H1 (cell line): ENCODE results near the gene BANF1. TPM values are rescaled to one million over a fixed set of nuclear protein-coding genes. Genes with fewer than 3 reads are reported as not detected.
A peak's percentile ranks its signal among the peaks of the same experiment; 100 is the strongest.

ENCODE experiments used
- CTCF ChIA-PET: fragments of 300-600 bp; sonication (Branson Sonifier 250); formaldehyde crosslinking; loops from one replicate; lab custom pipeline; 2021; ENCODE audit not compliant: partially characterized antibody; lab: Charles Lee
- POLR2A ChIA-PET: fragments of 300-600 bp; sonication (Branson Sonifier 250); formaldehyde crosslinking; loops from one replicate; lab custom pipeline; 2021; ENCODE audit warnings: inconsistent platforms; ENCODE audit not compliant: partially characterized antibody; lab: Charles Lee
- DNase-seq, 2 experiments: peaks; one replicate each; pipeline versions ENCODE4 v3.0.0 to v3.0.0-alpha.2; 2010 to 2022; ENCODE audit warnings: low spot score in 2 of 2, low read depth in 1 of 2, mixed read lengths in 1 of 2
- FAIRE-seq: peaks from 2 replicates; lab custom pipeline; 2011; peaks lifted over from hg19 to GRCh38; lab: Jason Lieb, UNC
- H2AFZ ChIP-seq: 2 replicates; pipeline ENCODE4 v1.8.1; 2012; ENCODE audit warnings: low read length, inconsistent platforms
- H2AK5ac ChIP-seq: 2 replicates; pipeline ENCODE4 v1.6.1; 2013; ENCODE audit warnings: low read depth, low read length
- H2BK120ac ChIP-seq: replicated peaks from 2 replicates; pipeline ENCODE3; 2013; ENCODE audit warnings: low read depth, low read length, inconsistent platforms
- H2BK12ac ChIP-seq: 2 replicates; pipeline ENCODE4 v1.6.1; 2013; ENCODE audit warnings: low read depth, low read length
- H2BK15ac ChIP-seq: 2 replicates; pipeline ENCODE4 v1.6.1; 2013; ENCODE audit warnings: low read length
- H2BK20ac ChIP-seq: 2 replicates; pipeline ENCODE4 v1.6.1; 2013; ENCODE audit warnings: low read length
- H2BK5ac ChIP-seq: 2 replicates; pipeline ENCODE4 v1.6.1; 2013; ENCODE audit warnings: low read depth, low read length
- H3K14ac ChIP-seq: 2 replicates; pipeline ENCODE4 v1.6.1; 2013; ENCODE audit warnings: inconsistent platforms; ENCODE audit not compliant: insufficient read length
- H3K18ac ChIP-seq: 2 replicates; pipeline ENCODE4 v1.6.1; 2013; ENCODE audit warnings: low read length; ENCODE audit errors: extremely low read depth
- H3K23ac ChIP-seq: 2 replicates; pipeline ENCODE4 v1.6.1; 2013; ENCODE audit warnings: inconsistent platforms; ENCODE audit not compliant: insufficient read length
- H3K23me2 ChIP-seq: 2 replicates; pipeline ENCODE4 v1.6.1; 2013; ENCODE audit warnings: low read depth, low read length
- H3K27ac ChIP-seq: 2 replicates; pipeline ENCODE4 v1.6.1; 2011; ENCODE audit warnings: low read depth, low read length, inconsistent platforms
- H3K27me3 ChIP-seq, 4 experiments: replicated peaks in 1 of 4; 1 replicate in 1 of 4; 2 replicates in 3 of 4; pipeline versions ENCODE4 v1.6.1 to v1.8.1; 2011 to 2013; ENCODE audit warnings: low read length in 3 of 4, mild to moderate bottlenecking in 3 of 4, inconsistent platforms in 2 of 4, mixed read lengths in 2 of 4, moderate library complexity in 1 of 4; ENCODE audit not compliant: control insufficient read depth in 3 of 4, insufficient read depth in 3 of 4; ENCODE audit errors: extremely low read depth in 1 of 4
- H3K36me3 ChIP-seq, 4 experiments: 2 replicates each; pipeline versions ENCODE4 v1.6.1 to v1.8.1; 2011 to 2013; ENCODE audit warnings: mild to moderate bottlenecking in 4 of 4, low read length in 3 of 4, moderate library complexity in 2 of 4, control low read depth in 1 of 4, inconsistent platforms in 1 of 4; ENCODE audit not compliant: insufficient read depth in 4 of 4, control insufficient read depth in 2 of 4
- H3K4ac ChIP-seq: replicated peaks from 2 replicates; pipeline ENCODE3; 2013; ENCODE audit warnings: low read length, low read depth, mixed read lengths, inconsistent platforms; ENCODE audit not compliant: insufficient read length
- H3K4me1 ChIP-seq, 4 experiments: replicated peaks in 1 of 4; 1 replicate in 1 of 4; 2 replicates in 3 of 4; pipeline versions ENCODE4 v1.6.1 to v1.8.1; 2011 to 2013; ENCODE audit warnings: low read length in 3 of 4, inconsistent platforms in 2 of 4, mixed read lengths in 1 of 4; ENCODE audit not compliant: insufficient read depth in 4 of 4, control insufficient read depth in 3 of 4
- H3K4me2 ChIP-seq, 2 experiments: 2 replicates each; pipeline versions ENCODE4 v1.6.1 to v1.8.1; 2011 to 2013; ENCODE audit warnings: low read depth in 2 of 2, low read length in 2 of 2, control low read depth in 1 of 2, inconsistent platforms in 1 of 2, mild to moderate bottlenecking in 1 of 2; ENCODE audit not compliant: insufficient read depth in 1 of 2
- H3K4me3 ChIP-seq, 4 experiments: fragments of 200-600, 300-600 bp in 1 of 4; sonication (generic), shearing (Covaris generic), sonication (Bioruptor Twin) in 1 of 4; 2 replicates each; pipeline versions ENCODE4 v1.5.1 to v1.8.1; 2011 to 2016; ENCODE audit warnings: low read length in 4 of 4, low read depth in 3 of 4, control low read depth in 2 of 4, inconsistent platforms in 2 of 4, mild to moderate bottlenecking in 2 of 4, mixed read lengths in 1 of 4, moderate library complexity in 1 of 4; ENCODE audit not compliant: insufficient read depth in 2 of 4; ENCODE audit errors: extremely low read depth in 1 of 4
- H3K56ac ChIP-seq: replicated peaks from 2 replicates; pipeline ENCODE3; 2013; ENCODE audit warnings: low read depth, mild to moderate bottlenecking, mixed read lengths, low read length, inconsistent platforms; ENCODE audit not compliant: insufficient read length
- H3K79me1 ChIP-seq: 2 replicates; pipeline ENCODE4 v1.6.1; 2013; ENCODE audit warnings: low read depth, low read length, control low read depth
- H3K79me2 ChIP-seq, 2 experiments: 2 replicates each; pipeline versions ENCODE4 v1.6.1 to v1.8.1; 2012 to 2013; ENCODE audit warnings: low read length in 2 of 2, mild to moderate bottlenecking in 2 of 2, inconsistent platforms in 1 of 2; ENCODE audit not compliant: insufficient read depth in 2 of 2, control insufficient read depth in 1 of 2
- H3K9ac ChIP-seq, 4 experiments: replicated peaks in 1 of 4; 1 replicate in 1 of 4; 2 replicates in 3 of 4; pipeline versions ENCODE4 v1.6.1 to v1.8.1; 2011 to 2013; ENCODE audit warnings: low read depth in 3 of 4, low read length in 3 of 4, control low read depth in 2 of 4, mild to moderate bottlenecking in 2 of 4, moderate library complexity in 2 of 4, inconsistent platforms in 1 of 4; ENCODE audit errors: extremely low read depth in 1 of 4
- H3K9me3 ChIP-seq, 2 experiments: 2 replicates each; pipeline versions ENCODE4 v1.6.1 to v1.8.1; 2012 to 2013; ENCODE audit warnings: mild to moderate bottlenecking in 2 of 2, moderate library complexity in 2 of 2, control low read depth in 1 of 2, inconsistent platforms in 1 of 2, low read depth in 1 of 2, low read length in 1 of 2, mixed read lengths in 1 of 2; ENCODE audit not compliant: insufficient read depth in 2 of 2
- H4K20me1 ChIP-seq, 2 experiments: replicated peaks in 1 of 2; 2 replicates each; pipeline versions ENCODE3 to v1.8.1; 2011 to 2013; ENCODE audit warnings: inconsistent platforms in 2 of 2, low read length in 2 of 2, mild to moderate bottlenecking in 1 of 2; ENCODE audit not compliant: insufficient read depth in 2 of 2, control insufficient read depth in 1 of 2
- H4K5ac ChIP-seq: 2 replicates; pipeline ENCODE4 v1.6.1; 2013; ENCODE audit warnings: low read length, low read depth, mixed read lengths, inconsistent platforms; ENCODE audit not compliant: insufficient read length
- H4K8ac ChIP-seq: 2 replicates; pipeline ENCODE4 v1.8.0; 2013; ENCODE audit warnings: mild to moderate bottlenecking, moderate library complexity, low read length, inconsistent platforms; ENCODE audit not compliant: insufficient read depth; ENCODE audit errors: extremely low read depth
- H4K91ac ChIP-seq: replicated peaks from 2 replicates; pipeline ENCODE3; 2013; ENCODE audit warnings: low read length, mixed read lengths, inconsistent platforms; ENCODE audit not compliant: insufficient read length
- WGBS, 2 experiments: shearing (Covaris generic) in 1 of 2; methylation state at CpG; one replicate each; pipeline versions ENCODE4 v1.1.6 to v1.1.7; 2013 to 2015; ENCODE audit warnings: low lambda C conversion rate in 2 of 2, mixed read lengths in 2 of 2, inconsistent platforms in 1 of 2, low coverage in 1 of 2, missing lambda C conversion rate in 1 of 2; ENCODE audit not compliant: insufficient replicate concordance in 2 of 2, insufficient coverage in 1 of 2, insufficient read length in 1 of 2; ENCODE audit errors: extremely low coverage in 1 of 2, missing lambda C conversion rate in 1 of 2; 5-methylcytosine and 5-hydroxymethylcytosine counted together
- polyA plus RNA-seq, 7 experiments: library from polyadenylated mRNA; depleted of rRNA in 3 of 7; stranded (reverse) in 5 of 7; unstranded in 2 of 7; fragments of >200 nt in 5 of 7; fragments of 200-250 nt in 2 of 7; gene quantifications; 1 replicate in 5 of 7; 2 replicates in 1 of 7; 4 replicates in 1 of 7; pipeline versions ENCODE4 v1.2.1 to v1.2.3, GENCODE V29; 2011 to 2013; ENCODE audit warnings: missing spikeins in 2 of 7, mixed read lengths in 2 of 7
- total RNA-seq: library from RNA; stranded (reverse); fragmentation: NEBNext Ultra II Directional; extraction: Animal tissue kit (Norgen Biotek cat#: 25700); gene quantifications from 2 replicates; pipeline ENCODE4 v1.2.1, GENCODE V29; 2021

BANF1 gene
- total and polyA plus RNA-seq, 2 of the 8 experiments (the other 6 are each of a cell fraction or from before 2014, with no cell fraction given), result 330 to 467 TPM

DNA sequence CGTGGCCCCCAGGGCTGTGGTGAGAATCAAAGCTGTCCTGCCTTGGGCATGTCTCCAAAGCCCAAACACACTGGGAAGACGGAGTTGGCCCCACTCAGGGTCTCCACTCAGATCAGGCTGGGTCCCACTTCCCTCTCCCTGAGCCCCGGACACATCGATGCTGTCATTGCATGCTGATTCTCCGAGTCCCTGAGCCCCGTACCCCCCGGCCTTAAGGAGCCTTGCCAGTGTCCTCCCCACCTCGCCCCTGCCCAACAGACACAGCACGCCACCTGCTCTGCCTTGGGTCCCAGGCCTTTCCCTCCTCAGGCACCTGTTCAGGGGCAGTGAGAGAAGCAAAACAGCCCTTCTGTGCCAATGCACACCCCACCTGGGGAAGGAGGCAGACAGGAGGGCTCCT, 15.0 kb upstream of the BANF1 start:
- no peak overlapping the region for H2BK15ac ChIP-seq
- DNase-seq, result no peak
- H2AFZ ChIP-seq, result no peak overlapping the region
- H3K27me3 ChIP-seq, result no peaks in the 10 kb centered on the region; a peak in 1 of 7 replicates
- H3K9ac ChIP-seq, result no peak overlapping the region
- H3K79me2 ChIP-seq, result no peaks in the 10 kb centered on the region
- H3K4me2 ChIP-seq, result no peak overlapping the region
- no peak overlapping the region for H4K91ac ChIP-seq
- H3K56ac ChIP-seq, result no peak overlapping the region
- H2BK5ac ChIP-seq, result no peak overlapping the region
- no peaks in the 10 kb centered on the region for H3K4me1 ChIP-seq
- peak overlapping the region; percentile 6 for H3K4ac ChIP-seq
- H2BK120ac ChIP-seq, result no peak overlapping the region
- no peak overlapping the region for H3K14ac ChIP-seq
- no peak overlapping the region; the same call in 1 of the 2 replicates for H3K27ac ChIP-seq
- no peak overlapping the region for H3K4me3 ChIP-seq
- H3K9me3 ChIP-seq, result no peaks in the 10 kb centered on the region
- no peak overlapping the region for H4K8ac ChIP-seq
- WGBS, 2 experiments, result 91% methylated on average over 9 of the region's 9 CpGs; no CpG with 5 or more reads in 1 of the 2 experiments
- no peak overlapping the region for H3K23ac ChIP-seq
- no peak for FAIRE-seq
- no peak overlapping the region for H2AK5ac ChIP-seq
- no peaks in the 10 kb centered on the region for H3K79me1 ChIP-seq
- no peak overlapping the region for H3K18ac ChIP-seq
- POLR2A ChIA-PET, result interaction anchor here (2.8 kb wide), 1 partner anchor 11 kb away, joined by 11 read pairs; no protein-coding TSS in a partner anchor
- no peaks in the 10 kb centered on the region for H3K36me3 ChIP-seq
- no peak overlapping the region for H2BK20ac ChIP-seq
- no peak overlapping the region for H2BK12ac ChIP-seq
- CTCF ChIA-PET, result interaction anchor here (1.3 to 18.4 kb wide), 6 partner anchors 7 to 136 kb away, joined by 4 to 281 read pairs (median 6); partner anchors contain the start of genes CCDC85B and FIBP
- no peak overlapping the region for H4K5ac ChIP-seq
- H4K20me1 ChIP-seq, result peaks cover 0 to 1% of the 10 kb centered on the region in 2 experiments
- no peaks in the 10 kb centered on the region for H3K23me2 ChIP-seq
